NCI-H146 (cell line): Measurements from ENCODE around the gene S100A3.
A peak's percentile ranks its signal among the peaks of the same experiment; 100 is the strongest.
"Not testable (repeated sequence)": the region's sequence is repeated elsewhere in the genome, so short reads cannot be mapped to it uniquely, and the experiment has no call there.

ENCODE experiments used
- DNase-seq: peaks from one replicate; lab custom pipeline; 2025; lab: John Stamatoyannopoulos, UW

Gene S100A3, protein sequence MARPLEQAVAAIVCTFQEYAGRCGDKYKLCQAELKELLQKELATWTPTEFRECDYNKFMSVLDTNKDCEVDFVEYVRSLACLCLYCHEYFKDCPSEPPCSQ

GRCh38 chr1:153548722-153549688, at the start of gene S100A3:
Gene S100A3 (minus strand): TSS chr1:153549258. CDS start chr1:153548485, 773 bp downstream.
- DNase-seq: no peak

DNA sequence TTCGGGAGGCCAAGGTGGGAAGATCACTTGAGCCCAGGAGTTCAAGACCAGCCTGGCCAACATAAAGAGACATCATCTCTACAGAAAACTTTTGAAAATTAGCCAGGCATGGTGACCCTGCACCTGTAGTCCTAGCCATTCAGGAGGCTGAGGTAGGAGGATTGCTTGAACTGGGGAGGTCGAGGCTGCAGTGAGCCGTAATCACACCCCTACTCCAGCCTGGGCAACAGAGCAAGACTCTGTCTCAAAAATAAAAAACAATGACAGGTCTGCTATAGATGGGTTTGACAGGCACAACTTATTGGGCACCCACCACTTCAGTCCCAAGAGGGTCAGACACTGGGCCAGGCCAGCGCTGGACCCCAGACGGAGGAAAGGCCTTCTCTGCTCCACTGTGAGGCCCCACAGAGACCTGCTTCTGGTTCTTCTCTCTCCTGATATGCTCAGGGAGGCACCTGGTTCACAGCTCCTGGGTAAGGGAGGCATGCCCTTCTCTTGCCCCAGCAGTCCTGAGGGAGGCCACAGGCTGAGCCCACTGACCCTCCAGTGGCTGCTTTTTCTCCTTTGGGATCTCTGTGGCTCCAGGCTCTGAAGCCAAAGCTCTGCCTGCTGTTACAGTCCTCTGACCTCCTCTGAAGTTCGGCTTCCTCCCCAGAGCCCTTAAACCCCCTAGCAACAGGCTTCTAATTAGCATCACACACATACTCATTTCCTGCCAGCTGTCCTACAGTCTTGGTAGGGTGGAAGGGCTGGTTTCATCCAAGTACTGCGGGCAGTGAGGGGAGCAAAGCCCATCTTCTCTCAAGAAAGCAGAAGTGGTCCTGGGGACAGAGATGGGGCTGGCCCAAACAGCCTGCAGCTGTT, 49.5 kb upstream of the S100A3 start:
- DNase-seq: peak; percentile 86

DNA sequence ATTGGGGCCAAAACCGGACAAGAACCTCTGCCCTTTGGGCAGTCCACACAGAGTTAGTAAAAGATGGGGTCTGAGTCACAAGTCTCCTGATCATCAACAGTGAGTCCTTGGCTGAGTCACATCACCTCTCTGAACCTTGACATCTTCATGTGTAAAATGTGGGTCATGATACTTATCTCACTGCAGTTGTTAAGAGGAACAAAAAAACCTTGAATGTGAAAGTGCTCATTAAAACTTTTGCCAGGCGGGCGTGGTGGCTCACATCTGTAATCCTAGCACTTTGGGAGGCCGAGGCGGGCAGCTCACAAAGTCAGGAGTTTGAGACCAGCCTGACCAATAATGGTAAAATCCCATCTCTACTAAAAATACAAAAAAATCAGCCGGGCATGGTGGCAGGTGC, 48.1 kb upstream of the S100A3 start:
- no peak for DNase-seq

DNA sequence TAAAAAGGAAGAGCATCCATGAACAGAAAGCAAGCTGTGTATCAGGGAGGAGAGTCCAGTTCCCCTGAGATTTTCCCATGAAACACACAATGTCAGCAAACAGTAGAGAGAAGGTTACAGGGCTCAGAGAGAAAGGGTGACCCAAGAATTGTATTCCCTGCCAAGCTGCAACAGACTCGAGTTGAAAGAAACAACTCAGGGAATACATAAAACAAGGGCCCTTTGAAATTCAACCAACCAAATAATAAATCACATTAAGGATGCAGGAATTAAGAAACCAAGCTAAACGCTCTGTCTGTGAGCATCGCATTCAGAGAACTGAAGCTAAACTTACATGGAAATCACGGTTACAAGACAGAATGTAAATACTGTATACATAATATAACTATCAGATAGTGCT, 43.7 kb upstream of the S100A3 start:
- DNase-seq: no peak

DNA sequence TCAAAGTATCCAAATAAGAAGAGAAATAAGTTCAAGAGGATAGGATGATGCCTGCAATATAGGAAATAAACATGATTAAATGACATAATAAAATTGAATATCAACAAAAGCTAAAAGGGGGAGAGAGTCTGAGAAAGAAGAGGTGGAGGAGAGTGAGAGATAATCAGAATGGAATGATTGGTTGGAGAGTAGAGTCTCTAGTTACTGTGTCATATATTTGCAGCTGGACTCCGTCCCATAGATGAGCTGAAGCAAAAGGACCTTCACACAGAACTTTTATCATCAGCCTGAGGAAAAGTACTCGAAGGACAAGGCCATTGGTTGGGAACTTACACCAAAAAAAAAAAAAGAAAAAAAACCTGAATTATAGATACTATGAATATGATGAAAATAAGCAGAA, 39.4 kb upstream of the S100A3 start:
- DNase-seq: no peak

DNA sequence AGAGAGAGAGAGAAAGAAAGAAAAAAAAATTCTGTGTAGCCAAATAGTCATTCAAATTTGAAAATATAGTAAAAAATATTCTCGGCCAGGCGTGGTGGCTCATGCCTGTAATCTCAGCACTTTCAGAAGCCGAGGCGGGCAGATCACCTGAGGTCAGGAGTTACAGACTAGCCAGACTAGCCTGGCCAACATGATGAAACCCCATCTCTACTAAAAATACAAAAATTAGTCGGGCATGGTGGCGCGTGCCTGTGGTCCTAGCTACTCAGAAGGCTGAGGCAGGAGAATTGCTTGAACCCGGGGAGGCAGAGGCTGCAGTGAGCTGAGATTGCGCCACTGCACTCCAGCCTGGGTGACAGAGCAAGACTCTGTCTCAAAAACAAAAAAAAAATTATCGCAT, 39.0 kb upstream of the S100A3 start:
- DNase-seq: not testable (repeated sequence)

GRCh38 chr1:153587314-153587713, 38.3 kb upstream of the S100A3 start:
- DNase-seq: no peak

DNA sequence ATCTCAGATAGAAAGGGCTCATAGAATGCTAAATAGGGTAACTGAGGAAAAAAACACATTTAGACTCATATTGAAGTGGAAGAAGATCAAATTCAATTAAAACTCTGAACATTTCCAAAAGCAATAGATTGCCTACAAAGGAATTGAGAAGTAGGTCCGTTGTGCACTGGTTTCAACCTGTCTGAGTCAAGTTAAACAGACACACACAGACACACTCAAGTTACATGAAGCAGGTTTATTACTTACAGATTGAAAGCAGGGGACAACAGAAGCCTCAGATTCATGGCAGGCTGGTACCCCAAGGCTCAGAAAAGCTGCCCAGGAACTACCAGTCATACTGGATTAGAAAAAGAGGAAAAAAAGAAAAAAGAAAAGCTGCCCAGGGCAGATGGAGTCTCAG, 37.3 kb upstream of the S100A3 start:
- DNase-seq: no peak

GRCh38 chr1:153585006-153585405, 35.9 kb upstream of the S100A3 start:
- no peak for DNase-seq

DNA sequence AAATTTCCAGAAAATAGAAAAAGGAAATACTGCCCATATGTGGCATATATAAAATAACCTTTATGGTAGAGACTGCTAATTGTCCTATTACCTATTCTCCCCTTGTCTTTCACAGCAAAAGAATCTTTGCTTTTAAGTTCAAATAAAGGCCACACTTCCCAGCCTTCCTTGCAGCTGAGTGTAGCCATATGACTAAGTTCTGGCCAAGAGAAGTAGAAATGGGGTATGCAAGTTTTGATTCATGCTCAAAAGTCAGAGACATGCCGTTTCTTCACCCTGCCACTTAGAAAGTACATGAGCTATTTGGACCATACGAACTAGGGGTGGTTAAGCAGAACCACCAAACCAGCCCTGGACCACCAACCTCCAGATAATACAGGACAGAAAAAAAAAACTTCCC, 34.9 kb upstream of the S100A3 start:
- no peak for DNase-seq

GRCh38 chr1:153583514-153583913, 34.5 kb upstream of the S100A3 start:
- DNase-seq: not testable (repeated sequence)

DNA sequence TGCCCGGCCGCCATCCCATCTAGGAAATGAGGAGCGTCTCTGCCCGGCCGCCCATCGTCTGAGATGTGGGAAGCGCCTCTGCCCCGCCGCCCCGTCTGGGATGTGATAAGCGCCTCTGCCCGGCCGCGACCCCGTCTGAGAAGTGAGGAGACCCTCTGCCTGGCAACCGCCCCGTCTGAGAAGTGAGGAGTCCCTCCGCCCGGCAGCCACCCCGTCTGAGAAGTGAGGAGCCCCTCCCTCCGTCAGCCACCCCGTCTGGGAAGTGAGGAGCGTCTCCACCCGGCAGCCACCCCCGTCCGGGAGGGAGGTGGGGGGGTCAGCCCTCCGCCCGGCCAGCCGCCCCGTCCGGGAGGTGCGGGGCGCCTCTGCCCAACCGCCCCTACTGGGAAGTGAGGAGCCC, 33.8 kb upstream of the S100A3 start:
- DNase-seq: not testable (repeated sequence)

- no peak for DNase-seq
Observed at GRCh38 chr1:153578936-153579335, 29.9 kb upstream of the S100A3 start.

- DNase-seq: no peak
Observed at GRCh38 chr1:153578490-153578889, 29.4 kb upstream of the S100A3 start.

DNA sequence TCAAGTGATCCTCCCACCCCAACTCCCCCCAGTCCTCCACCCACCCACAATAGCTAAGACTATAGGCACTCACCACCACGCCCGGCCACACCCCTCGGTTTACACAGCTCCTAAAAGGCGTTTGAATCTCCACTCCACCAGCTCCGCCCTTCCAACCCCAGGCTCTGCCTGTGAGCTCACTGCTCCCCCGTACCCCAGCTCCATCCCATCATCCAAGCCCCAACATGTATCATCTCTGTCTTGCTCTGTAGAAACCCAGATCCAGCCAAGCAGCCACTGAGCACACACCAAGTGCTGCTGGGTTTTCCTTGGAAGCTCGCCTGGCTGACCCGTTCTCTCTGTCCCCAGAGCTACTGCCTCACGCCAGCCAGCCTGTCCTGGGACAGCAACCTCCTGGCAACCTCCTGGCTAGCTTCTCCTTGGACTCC, 28.6 kb upstream of the S100A3 start:
- no peak for DNase-seq

DNA sequence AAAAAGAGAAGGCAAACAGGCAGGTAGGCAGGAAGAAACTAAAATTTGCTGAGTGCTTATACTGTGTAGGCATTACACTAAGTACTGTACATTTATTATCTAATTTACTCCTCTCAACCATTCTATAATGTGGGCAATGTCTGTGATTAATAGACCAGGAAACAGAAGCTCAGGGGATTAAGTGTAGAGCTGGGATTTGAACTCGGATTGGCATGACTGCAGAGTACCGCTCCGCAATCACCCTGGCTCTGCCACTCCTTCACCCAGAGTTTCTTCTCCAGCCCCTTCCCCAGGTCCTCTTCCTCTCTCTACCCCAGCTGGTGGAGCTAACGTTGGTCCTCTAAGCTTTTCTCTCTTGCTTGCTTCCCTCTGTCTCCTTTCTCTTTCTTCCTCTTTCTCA, 28.1 kb upstream of the S100A3 start:
- DNase-seq: no peak

DNA sequence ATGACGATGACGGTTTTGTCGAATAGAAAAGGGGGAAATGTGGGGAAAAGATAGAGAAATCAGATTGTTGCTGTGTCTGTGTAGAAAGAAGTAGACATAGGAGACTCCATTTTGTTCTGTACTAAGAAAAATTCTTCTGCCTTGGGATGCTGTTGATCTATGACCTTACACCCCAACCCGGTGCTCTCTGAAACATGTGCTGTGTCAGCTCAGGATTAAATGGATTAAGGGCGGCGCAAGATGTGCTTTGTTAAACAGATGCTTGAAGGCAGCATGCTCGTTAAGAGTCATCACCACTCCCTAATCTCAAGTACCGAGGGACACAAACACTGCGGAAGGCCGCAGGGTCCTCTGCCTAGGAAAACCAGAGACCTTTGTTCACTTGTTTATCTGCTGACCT, 26.4 kb upstream of the S100A3 start:
- DNase-seq: not testable (repeated sequence)

DNA sequence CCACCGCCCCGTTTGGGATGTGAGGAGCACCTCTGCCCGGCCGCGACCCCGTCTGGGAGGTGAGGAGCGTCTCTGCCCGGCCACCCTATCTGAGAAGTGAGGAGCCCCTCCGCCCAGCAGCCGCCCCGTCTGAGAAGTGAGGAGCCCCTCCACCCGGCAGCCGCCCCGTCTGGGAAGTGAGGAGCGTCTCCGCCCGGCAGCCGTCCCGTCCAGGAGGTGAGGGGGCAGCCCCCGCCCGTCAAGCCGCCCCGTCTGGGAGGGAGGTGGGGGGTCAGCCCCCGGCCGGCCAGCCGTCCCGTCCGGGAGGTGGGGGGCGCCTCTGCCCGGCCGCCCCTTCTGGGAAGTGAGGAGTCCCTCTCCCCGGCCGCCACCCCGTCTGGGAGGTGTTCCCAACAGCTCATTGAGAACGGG, 26.0 kb upstream of the S100A3 start:
- DNase-seq: not testable (repeated sequence)

GRCh38 chr1:153573351-153573750, 24.3 kb upstream of the S100A3 start:
- DNase-seq: no peak

- peak; percentile 68 for DNase-seq
Observed at GRCh38 chr1:153572569-153573015, 23.5 kb upstream of the S100A3 start.

DNA sequence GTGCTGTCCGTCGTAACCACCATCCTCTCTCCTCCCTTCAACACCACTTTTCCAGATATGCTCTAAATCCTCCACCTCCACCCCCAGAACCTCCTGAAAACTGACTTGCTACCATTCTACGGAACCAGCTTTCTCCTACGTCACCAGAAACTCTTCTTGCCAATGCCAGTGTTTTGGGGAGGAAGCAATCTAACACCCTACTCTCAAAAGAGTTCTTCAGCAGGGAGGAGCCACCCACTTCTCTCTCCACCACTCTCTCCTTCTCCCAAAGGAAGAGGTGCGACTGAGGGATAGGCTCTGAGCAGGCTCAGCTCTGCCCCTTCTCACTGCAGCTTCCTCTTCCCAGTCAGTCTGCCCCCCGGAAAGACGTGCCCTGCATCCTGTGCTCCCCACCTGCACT, 22.6 kb upstream of the S100A3 start:
- no peak for DNase-seq

DNA sequence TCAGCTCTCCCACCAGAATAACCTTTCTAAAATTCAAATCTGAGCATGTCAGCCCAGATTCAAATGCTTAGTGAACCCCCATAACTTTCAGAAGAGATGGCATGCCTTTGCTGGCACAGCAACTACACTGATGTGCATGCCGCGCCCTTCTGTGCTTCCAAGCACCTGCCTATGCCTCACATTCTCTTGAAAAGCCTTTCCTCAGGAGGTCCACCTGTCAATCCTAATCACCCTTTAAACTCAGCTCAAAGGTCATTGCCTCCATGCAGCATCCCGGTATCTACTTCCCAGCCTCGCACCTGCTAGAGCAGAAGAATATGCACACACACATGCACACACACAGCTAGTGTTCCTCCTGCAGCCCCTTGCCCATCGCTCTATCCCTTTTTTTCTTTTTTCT, 21.8 kb upstream of the S100A3 start:
- DNase-seq: peak; percentile 88
